HG02970 (cell line): Measurements from ENCODE around the gene SHCBP1L.
"Not testable (repeated sequence)": the region's sequence is repeated elsewhere in the genome, so short reads cannot be mapped to it uniquely, and the experiment has no call there.

Source experiments
- ATAC-seq: cut with Tn5 transposase; IDR thresholded peaks from one replicate; pipeline ENCODE4 v1.9.1; 2021; ENCODE audit warnings: mild to moderate bottlenecking, moderate library complexity, moderate number of reproducible peaks; ENCODE audit not compliant: unreplicated experiment, low FRiP score

SHCBP1L gene

GRCh38 chr1:182965861-182966260 lies 12.9 kb upstream of the SHCBP1L start:
- ATAC-seq: no peak

- no peak for ATAC-seq
Observed at GRCh38 chr1:182965096-182965495, 12.1 kb upstream of the SHCBP1L start.

GRCh38 chr1:182962554-182963115 lies 9.7 kb upstream of the SHCBP1L start:
- no peak for ATAC-seq

- no peak for ATAC-seq
Observed at GRCh38 chr1:182960046-182960445, 7.1 kb upstream of the SHCBP1L start.

- ATAC-seq: no peak
Observed at GRCh38 chr1:182957902-182958395, 5.0 kb upstream of the SHCBP1L start.

GRCh38 chr1:182956708-182957365 lies 3.9 kb upstream of the SHCBP1L start:
- no peak for ATAC-seq

- no peak for ATAC-seq
Observed at GRCh38 chr1:182955596-182956588, 2.9 kb upstream of the SHCBP1L start.

GRCh38 chr1:182953826-182954225 lies 860 bp upstream of the SHCBP1L start:
- ATAC-seq: no peak

- ATAC-seq: not testable (repeated sequence)
Observed at GRCh38 chr1:182943336-182943735, 9.6 kb downstream of the SHCBP1L start.

GRCh38 chr1:182942145-182942544 lies 10.8 kb downstream of the SHCBP1L start:
- not testable (repeated sequence) for ATAC-seq

- no peak for ATAC-seq
Observed at GRCh38 chr1:182939413-182939812, 13.6 kb downstream of the SHCBP1L start.

- no peak for ATAC-seq
Observed at GRCh38 chr1:182935716-182936115, 17.2 kb downstream of the SHCBP1L start.

GRCh38 chr1:182930985-182931384 lies 22.0 kb downstream of the SHCBP1L start:
- no peak for ATAC-seq

GRCh38 chr1:182927693-182928433 lies 25.1 kb downstream of the SHCBP1L start:
- ATAC-seq: no peak

GRCh38 chr1:182925661-182926060 lies 27.3 kb downstream of the SHCBP1L start:
- ATAC-seq: no peak

- ATAC-seq: no peak
Observed at GRCh38 chr1:182917378-182917777, 35.6 kb downstream of the SHCBP1L start.

GRCh38 chr1:182913401-182913800 lies 39.6 kb downstream of the SHCBP1L start:
- ATAC-seq: no peak

- ATAC-seq: no peak
Observed at GRCh38 chr1:182910143-182910542, 42.8 kb downstream of the SHCBP1L start.

GRCh38 chr1:182909578-182909977 lies 43.4 kb downstream of the SHCBP1L start:
- no peak for ATAC-seq

GRCh38 chr1:182905321-182905720 lies 47.6 kb downstream of the SHCBP1L start:
- no peak for ATAC-seq
